ENCODE data around the gene SNCB.
"Not testable (repeated sequence)": the region's sequence is repeated elsewhere in the genome, so short reads cannot be mapped to it uniquely, and the experiment has no call there.

SNCB gene

DNA sequence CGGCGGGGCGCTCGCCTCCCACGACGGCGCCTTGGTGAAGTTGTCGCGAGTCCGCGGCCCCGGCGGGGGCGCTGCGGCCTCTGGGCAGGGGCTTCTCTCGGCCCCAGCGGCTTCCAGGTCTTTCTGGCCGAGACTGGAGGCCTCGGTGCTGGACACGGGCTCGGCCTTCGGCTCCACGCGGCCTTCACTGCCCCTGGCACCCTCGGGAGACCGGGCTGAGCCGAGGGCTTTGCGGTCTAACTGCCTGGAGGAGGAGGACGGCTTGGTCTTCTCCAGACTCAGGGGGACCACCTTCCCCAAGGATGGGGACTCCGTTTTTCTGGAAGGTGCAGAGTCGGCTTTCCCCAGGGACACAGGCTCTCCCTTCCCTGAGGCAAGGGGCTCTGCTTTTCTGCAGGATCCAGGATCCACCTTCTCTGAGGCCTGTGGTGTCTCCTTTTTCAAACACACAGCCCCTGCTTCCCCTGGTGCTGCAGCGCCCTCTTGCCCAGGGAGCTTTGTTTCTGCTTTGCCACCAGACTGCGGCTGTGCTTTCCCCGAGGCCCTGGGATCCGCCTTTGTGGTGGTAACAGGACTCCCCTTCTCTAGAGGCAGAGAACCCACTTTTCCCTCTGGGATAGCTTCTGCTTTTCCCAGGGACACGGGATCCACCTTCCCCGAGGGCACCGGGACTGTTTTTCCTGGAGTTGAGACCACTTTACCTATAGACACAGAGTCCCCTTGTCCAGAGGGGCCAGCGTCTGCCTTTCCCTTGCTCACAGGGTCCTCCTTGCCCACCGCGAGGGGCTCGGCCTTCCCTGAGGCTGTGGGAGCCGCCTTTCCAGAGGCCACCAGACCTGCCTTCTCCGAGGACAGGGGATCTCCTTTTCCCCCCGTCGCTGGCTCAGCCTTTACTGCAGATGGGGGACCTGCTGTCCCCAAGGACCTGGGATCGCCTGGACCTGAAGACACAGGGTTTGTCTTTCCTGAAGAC is 32.6 kb downstream of the SNCB start:
- DNase-seq (ENCODE audit: low spot score) = no peak

DNA sequence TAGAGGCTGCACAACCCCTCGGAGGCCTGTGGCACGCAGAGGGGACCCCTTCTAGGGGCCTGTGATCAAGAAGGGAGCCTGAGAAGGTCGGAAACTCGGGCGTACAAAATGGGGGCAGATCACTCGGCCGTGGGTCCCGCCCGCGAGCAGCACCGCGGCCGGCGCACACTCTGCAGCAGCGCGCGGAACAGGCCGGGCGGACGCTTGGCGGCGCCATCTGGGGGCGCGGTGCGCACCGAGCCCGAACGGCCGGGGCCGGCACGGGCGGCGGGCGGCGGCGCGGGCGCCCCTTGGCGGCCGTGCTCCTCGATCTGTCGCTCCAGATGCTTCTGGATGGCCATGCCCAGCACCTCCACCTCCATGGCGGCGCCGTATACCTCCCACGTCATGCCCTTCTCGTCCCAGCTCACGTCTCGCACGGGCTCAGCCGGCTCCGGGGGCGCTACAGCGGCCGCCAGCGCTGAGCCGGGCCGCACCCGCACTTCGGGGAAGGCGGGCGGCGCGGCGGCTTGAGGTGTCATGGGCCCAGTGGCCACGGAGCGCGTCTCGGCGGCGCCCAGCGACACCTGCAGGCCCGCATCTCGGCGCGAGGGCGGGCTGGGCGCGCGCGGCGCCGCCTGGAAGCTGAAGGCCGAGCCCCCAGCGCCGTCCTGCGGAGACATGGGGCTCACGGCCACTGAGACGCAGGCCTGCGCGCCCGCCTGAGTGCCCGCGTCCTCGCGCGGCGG is 33.5 kb downstream of the SNCB start:
- DNase-seq (ENCODE audit: low spot score) = peak; percentile 32

GRCh38 chr5:176596069-176596644 is 34.2 kb downstream of the SNCB start:
- no peak for DNase-seq (ENCODE audit: low spot score)

DNA sequence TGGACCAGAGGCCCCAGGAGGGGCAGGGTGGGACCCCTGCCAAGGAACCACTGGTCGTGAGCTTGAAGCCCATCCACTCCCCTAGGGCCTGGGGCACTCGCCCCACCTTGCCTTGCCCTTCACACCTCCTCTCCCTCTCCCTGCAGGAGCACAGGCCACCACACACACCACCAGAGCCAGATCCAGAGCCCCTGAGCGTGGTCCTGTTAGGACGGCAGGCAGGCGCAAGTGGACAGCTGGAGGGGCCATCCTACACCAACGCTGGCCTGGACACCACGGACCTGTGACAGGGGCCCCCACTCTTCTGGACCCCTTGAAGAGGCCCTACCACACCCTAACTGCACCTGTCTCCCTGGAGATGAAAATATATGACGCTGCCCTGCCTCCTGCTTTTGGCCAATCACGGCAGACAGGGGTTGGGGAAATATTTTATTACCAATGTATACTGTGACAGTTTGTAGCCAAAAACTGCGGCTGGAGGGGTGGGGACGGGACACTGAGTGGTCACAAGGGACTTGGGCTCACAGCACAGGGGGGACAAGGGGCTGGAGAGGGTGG is 34.9 kb downstream of the SNCB start:
- DNase-seq (ENCODE audit: low spot score) = no peak

- no peak for DNase-seq (ENCODE audit: low spot score)
These were observed 35.8 kb downstream of the SNCB start for GRCh38 chr5:176594554-176594953.

- DNase-seq (ENCODE audit: low spot score) = no peak
These were observed 37.0 kb downstream of the SNCB start for GRCh38 chr5:176593273-176593869.

DNA sequence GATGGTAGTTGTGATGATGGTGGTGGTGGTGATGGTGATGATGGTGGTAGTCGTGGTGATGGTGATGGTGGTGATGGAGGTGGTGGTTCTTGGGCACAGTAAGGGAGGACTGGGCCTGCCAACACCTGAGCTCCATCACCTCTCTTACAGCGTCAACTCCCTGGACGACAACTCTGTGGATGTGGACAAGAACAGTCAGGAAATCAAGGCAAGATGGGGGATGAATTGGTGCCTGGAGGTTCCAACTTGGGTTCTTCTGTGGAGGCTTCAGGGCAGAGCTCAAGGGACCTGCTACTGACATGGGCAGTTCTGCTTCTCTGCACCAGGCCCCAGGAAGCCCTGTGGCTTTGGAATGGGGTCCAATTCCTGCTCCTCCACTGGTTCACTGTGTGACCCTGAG is 37.8 kb downstream of the SNCB start:
- DNase-seq (ENCODE audit: low spot score) = no peak

- not testable (repeated sequence) for DNase-seq (ENCODE audit: low spot score)
These were observed 38.7 kb downstream of the SNCB start for GRCh38 chr5:176591667-176592066.

DNA sequence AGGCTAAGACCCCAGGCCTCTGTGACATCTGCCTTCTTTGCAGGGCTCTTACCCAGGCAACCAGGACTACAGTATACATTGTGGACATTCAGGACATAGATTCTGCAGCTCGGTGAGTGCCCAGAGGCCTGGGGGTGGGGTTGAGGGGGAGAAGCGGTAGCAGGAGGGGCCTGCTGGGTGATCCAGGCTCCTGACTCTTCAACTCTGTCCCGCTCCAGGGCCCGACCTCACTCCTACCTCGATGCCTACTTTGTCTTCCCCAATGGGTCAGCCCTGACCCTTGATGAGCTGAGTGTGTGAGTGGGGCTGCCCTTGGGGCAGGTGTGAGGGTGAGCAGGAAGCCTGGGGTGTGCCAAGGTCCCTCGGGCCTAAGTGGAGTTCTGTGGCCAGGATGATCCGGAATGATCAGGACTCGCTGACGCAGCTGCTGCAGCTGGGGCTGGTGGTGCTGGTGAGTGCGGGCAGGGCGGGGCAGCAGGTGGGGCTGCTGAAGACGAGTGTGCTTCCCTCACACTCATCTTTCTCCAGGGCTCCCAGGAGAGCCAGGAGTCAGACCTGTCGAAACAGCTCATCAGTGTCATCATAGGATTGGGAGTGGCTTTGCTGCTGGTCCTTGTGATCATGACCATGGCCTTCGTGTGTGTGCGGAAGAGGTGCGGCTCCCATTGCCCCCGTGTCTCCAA is 40.2 kb downstream of the SNCB start:
- no peak for DNase-seq (ENCODE audit: low spot score)

DNA sequence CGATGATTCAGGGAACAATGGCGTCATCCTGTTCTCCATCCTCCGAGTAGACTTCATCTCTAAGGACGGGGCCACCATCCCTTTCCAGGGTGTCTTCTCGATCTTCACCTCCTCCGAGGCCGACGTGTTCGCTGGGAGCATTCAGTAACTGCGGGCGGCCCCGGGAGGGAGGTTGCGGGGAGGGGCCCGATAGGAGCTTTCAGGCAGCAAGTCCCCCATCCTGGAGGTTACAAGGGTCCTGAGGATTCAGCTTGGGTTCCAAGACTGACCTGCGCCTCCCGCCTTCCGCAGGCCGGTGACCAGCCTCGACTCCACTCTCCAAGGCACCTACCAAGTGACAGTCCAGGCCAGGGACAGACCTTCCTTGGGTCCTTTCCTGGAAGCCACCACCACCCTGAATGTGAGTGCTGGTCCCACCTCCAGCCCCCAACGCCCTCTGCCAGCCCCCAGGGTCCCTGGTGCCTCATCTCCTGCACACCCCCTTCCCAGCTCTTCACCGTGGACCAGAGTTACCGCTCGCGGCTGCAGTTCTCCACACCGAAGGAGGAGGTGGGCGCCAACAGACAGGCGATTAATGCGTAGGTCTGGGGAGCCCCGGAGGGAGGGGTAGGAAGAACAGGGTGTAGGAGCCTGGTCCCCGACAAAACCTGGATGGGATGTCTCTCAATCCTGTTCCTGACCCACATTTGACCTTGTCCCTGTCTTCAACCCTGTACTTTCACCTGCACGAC is 41.1 kb downstream of the SNCB start:
- DNase-seq (ENCODE audit: low spot score) = no peak

DNA sequence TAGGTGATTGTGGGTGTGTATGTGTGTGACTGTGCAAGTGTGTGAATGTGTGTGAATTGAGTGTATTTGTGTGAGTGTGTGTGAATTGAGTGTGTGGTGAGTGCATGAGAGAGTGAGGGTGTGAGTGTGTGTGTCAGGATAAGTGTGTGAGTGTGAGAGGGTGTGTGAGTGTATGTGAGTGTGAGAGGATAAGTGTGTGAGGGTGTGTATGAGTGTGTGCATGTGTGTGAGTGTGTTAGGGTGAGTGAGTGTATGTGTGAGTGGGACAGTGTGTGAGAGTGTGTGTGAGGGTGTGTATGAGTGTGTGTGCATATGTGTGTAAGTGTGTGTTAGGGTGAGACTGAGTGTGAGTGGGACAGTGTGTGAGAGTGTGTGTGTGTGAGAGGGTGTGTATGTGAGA is 42.0 kb downstream of the SNCB start:
- no peak for DNase-seq (ENCODE audit: low spot score)

DNA sequence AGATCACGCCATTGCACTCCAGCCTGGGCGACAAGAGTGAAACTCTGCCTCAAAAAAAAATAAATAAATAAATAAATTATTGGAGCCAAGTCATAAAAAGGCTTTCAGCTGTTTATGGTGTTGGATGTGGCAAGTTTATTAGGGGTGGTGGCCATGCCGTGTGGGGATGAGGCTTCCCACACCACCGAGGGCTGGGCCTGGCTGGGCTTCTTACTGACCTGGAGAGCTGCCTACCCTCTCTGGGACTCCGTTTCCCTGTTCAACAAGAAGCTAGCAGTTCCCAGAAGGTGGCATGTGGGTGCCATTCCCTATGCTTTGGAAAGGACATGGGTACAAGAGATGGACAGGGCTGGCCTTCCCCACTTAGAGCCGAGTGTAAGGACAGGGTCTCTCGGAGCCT is 42.9 kb downstream of the SNCB start:
- no peak for DNase-seq (ENCODE audit: low spot score)

DNA sequence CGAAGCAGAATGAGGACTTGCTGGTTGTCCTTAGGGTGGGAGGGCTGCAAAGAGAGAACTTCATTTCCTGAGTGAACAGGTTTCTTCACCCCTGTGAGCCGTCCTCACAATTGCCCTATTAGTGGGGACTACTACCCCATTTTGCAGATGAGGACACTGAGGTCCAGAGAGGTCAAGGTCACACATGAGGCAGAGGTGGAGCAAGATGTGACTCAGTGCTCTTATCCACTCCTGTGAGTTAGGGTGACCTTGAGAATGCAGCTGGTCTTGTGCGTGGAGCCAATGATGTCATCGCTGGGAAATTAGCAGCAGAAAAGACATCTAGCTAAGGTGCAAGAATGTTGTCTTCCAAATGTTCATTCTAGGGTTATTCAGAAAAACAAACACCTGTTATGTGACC is 47.3 kb downstream of the SNCB start:
- DNase-seq (ENCODE audit: low spot score) = no peak

GRCh38 chr5:176581361-176581760 is 49.0 kb downstream of the SNCB start:
- DNase-seq (ENCODE audit: low spot score) = no peak

DNA sequence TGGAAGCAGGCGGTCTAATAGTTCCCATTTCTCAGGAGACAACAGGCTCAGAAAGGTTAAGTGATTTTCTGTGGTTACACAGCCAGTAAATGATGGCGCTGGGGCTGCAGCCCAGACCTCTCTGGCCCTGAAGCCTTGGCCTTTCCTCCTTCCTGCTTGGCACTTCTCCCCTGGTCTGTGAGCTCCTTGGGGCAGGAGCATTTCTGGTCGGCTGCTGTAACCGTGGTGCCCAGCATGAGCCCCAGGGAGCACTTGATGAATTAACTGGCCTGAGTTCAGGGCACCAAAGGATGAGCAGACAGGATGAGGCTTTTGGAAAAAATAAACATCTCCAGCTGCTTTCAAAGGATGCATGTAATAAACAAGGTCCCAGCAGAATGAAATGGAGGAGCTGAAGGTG is 51.0 kb downstream of the SNCB start:
- no peak for DNase-seq (ENCODE audit: low spot score)

DNA sequence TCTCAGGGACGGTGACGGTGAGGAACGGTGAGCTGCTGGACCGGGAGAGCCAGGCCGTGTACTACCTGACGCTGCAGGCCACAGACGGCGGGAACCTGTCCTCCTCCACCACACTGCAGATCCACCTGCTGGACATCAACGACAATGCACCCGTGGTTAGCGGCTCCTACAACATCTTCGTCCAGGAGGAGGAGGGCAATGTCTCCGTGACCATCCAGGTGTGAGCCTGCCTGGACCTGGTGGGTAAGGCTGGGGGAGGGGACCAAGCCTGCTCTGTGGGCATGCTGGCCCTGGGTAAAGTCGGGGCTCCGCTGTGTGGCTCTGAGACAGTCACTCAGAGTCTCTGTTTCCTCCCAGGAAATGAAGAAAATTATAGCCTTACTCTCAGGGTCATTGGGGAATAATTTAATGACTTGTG is 51.9 kb downstream of the SNCB start:
- peak; percentile 18 for DNase-seq (ENCODE audit: low spot score)

DNA sequence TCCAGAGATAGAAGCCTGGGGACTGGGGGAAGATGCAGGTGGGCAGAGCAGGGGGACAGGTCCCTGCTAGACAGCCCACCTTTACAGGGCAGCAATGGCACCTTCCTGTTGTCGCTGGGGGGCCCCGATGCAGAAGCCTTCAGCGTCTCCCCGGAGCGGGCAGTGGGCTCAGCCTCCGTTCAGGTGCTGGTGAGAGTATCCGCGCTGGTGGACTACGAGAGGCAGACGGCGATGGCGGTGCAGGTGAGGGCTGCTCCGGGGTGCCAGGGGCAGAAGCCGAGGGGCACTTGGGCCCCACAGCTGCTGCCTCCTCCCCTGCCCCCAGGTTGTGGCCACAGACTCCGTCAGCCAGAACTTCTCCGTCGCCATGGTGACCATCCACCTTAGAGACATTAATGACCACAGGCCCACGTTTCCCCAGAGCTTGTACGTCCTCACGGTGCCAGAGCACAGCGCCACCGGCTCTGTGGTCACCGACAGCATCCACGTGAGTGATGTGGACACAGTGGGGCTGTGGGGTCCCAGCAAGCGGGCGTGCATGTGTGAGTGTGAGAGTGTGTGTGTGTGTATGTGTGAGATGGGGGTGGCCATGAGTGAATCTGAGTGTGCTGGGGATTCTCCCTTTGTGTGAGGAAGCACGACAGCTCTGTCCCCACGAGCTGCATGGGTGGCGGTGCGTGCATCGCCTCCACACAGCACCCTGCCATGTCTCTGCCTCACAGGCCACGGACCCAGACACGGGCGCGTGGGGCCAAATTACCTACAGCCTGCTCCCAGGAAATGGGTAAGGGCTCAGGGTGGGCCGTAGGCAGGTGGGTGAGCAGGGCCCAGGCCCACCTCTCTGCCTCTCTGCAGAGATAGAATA is 52.8 kb downstream of the SNCB start:
- DNase-seq (ENCODE audit: low spot score) = no peak

- DNase-seq (ENCODE audit: low spot score) = no peak
These were observed 54.6 kb downstream of the SNCB start for GRCh38 chr5:176575488-176576422.

DNA sequence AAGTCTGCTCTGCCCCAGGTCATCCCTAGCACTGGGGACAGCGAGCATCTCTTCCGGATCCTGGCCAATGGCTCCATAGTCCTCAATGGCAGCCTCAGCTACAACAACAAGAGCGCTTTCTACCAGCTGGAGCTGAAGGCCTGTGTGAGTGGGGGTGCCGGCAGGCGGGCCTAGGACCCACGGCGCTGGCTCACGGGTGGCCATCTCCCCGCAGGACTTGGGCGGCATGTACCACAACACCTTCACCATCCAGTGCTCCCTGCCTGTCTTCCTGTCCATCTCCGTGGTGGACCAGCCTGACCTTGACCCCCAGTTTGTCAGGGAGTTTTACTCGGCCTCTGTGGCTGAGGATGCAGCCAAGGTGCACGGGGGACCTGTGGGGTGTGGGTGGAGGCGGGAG is 55.3 kb downstream of the SNCB start:
- no peak for DNase-seq (ENCODE audit: low spot score)

All from kidney capillary endothelial cell (primary cell).